HuH-7 (cell line): Measurements from ENCODE around the gene MTIF2.
"Not testable (repeated sequence)": the region's sequence is repeated elsewhere in the genome, so short reads cannot be mapped to it uniquely, and the experiment has no call there.

Experiments used
- DNase-seq: peaks from one replicate; pipeline ENCODE4 v3.0.0; 2011; ENCODE audit warnings: low spot score

Gene MTIF2

GRCh38 chr2:55268907-55269644, at the start of gene MTIF2:
Gene MTIF2, minus strand, starts transcription at chr2:55269231. Its CDS starts 5,373 bp downstream, at chr2:55263858.
- DNase-seq, result peak; percentile 85

GRCh38 chr2:55314985-55315384, 46.0 kb upstream of the MTIF2 start:
- DNase-seq, result no peak

- no peak for DNase-seq
These were observed 42.4 kb upstream of the MTIF2 start for GRCh38 chr2:55311444-55311870.

GRCh38 chr2:55309446-55309845, 40.4 kb upstream of the MTIF2 start:
- DNase-seq, result no peak

- DNase-seq, result no peak
These were observed 33.2 kb upstream of the MTIF2 start for GRCh38 chr2:55302241-55302640.

- no peak for DNase-seq
These were observed 32.2 kb upstream of the MTIF2 start for GRCh38 chr2:55301277-55301676.

GRCh38 chr2:55296393-55296792, 27.4 kb upstream of the MTIF2 start:
- DNase-seq, result no peak

- DNase-seq, result no peak
These were observed 14.1 kb upstream of the MTIF2 start for GRCh38 chr2:55283083-55283482.

GRCh38 chr2:55282110-55282917, 13.3 kb upstream of the MTIF2 start:
- peak; percentile 83 for DNase-seq

GRCh38 chr2:55280851-55281546, 12.0 kb upstream of the MTIF2 start:
- DNase-seq, result not testable (repeated sequence)

GRCh38 chr2:55279859-55280424, 10.9 kb upstream of the MTIF2 start:
- DNase-seq, result not testable (repeated sequence)

GRCh38 chr2:55279214-55279835, 10.3 kb upstream of the MTIF2 start:
- DNase-seq, result not testable (repeated sequence)

- peak; percentile 24 for DNase-seq
These were observed 8.3 kb upstream of the MTIF2 start for GRCh38 chr2:55277310-55277709.

GRCh38 chr2:55274346-55274745, 5.3 kb upstream of the MTIF2 start:
- DNase-seq, result not testable (repeated sequence)

GRCh38 chr2:55269645-55269990, 587 bp upstream of the MTIF2 start:
- DNase-seq, result peak; percentile 7

- DNase-seq, result no peak
These were observed 634 bp downstream of the MTIF2 start for GRCh38 chr2:55268288-55268906.

GRCh38 chr2:55259586-55259985, 9.4 kb downstream of the MTIF2 start:
- not testable (repeated sequence) for DNase-seq

GRCh38 chr2:55252832-55253231, 16.2 kb downstream of the MTIF2 start:
- DNase-seq, result peak; percentile 34

- no peak for DNase-seq
These were observed 22.0 kb downstream of the MTIF2 start for GRCh38 chr2:55247025-55247424.

- DNase-seq, result no peak
These were observed 23.6 kb downstream of the MTIF2 start for GRCh38 chr2:55245411-55245810.

- DNase-seq, result no peak
These were observed 26.4 kb downstream of the MTIF2 start for GRCh38 chr2:55242617-55243016.
